Measurements from ENCODE around the gene GRIK5.
"Not testable (repeated sequence)": the region's sequence is repeated elsewhere in the genome, so short reads cannot be mapped to it uniquely, and the experiment has no call there.

Gene GRIK5

GRCh38 chr19:42051166-42052115 is 18.6 kb downstream of the GRIK5 start:
- DNase-seq (ENCODE audit: low read depth in 2 of 2), result peak; percentile 45 to 60

- no peak for DNase-seq (ENCODE audit: low read depth in 2 of 2)
These were observed 21.0 kb downstream of the GRIK5 start for GRCh38 chr19:42048992-42049391.

GRCh38 chr19:42045575-42045974 is 24.4 kb downstream of the GRIK5 start:
- DNase-seq (ENCODE audit: low read depth in 2 of 2), result no peak

- DNase-seq (ENCODE audit: low read depth in 2 of 2), result no peak
These were observed 27.4 kb downstream of the GRIK5 start for GRCh38 chr19:42042455-42043170.

GRCh38 chr19:42040491-42040890 is 29.5 kb downstream of the GRIK5 start:
- DNase-seq (ENCODE audit: low read depth in 2 of 2), result not testable (repeated sequence)

- DNase-seq (ENCODE audit: low read depth in 2 of 2), result no peak
These were observed 30.0 kb downstream of the GRIK5 start for GRCh38 chr19:42040031-42040430.

- no peak for DNase-seq (ENCODE audit: low read depth in 2 of 2)
These were observed 31.3 kb downstream of the GRIK5 start for GRCh38 chr19:42038666-42039065.

- DNase-seq (ENCODE audit: low read depth in 2 of 2), result no peak
These were observed 32.4 kb downstream of the GRIK5 start for GRCh38 chr19:42037649-42038048.

- peak; percentile 47 to 66 for DNase-seq (ENCODE audit: low read depth in 2 of 2)
These were observed 35.2 kb downstream of the GRIK5 start for GRCh38 chr19:42034640-42035391.

GRCh38 chr19:42033413-42033812 is 36.6 kb downstream of the GRIK5 start:
- no peak for DNase-seq (ENCODE audit: low read depth in 2 of 2)

- no peak for DNase-seq (ENCODE audit: low read depth in 2 of 2)
These were observed 37.6 kb downstream of the GRIK5 start for GRCh38 chr19:42032431-42032830.

GRCh38 chr19:42030645-42031440 is 39.2 kb downstream of the GRIK5 start:
- no peak for DNase-seq (ENCODE audit: low read depth in 2 of 2)

GRCh38 chr19:42028304-42029216 is 41.4 kb downstream of the GRIK5 start:
- peak in 1 of 2 donors; percentile 30 for DNase-seq (ENCODE audit: low read depth in 2 of 2)

- DNase-seq (ENCODE audit: low read depth in 2 of 2), result no peak
These were observed 45.3 kb downstream of the GRIK5 start for GRCh38 chr19:42024622-42025111.

- DNase-seq (ENCODE audit: low read depth in 2 of 2), result no peak
These were observed 46.1 kb downstream of the GRIK5 start for GRCh38 chr19:42023943-42024260.

- no peak for DNase-seq (ENCODE audit: low read depth in 2 of 2)
These were observed 46.7 kb downstream of the GRIK5 start for GRCh38 chr19:42023121-42023942.

- no peak for DNase-seq (ENCODE audit: low read depth in 2 of 2)
These were observed 47.4 kb downstream of the GRIK5 start for GRCh38 chr19:42022616-42023015.

GRCh38 chr19:42021185-42021584 is 48.8 kb downstream of the GRIK5 start:
- no peak for DNase-seq (ENCODE audit: low read depth in 2 of 2)

GRCh38 chr19:42018503-42019193 is 51.4 kb downstream of the GRIK5 start:
- no peak for DNase-seq (ENCODE audit: low read depth in 2 of 2)
